ENCODE data around the gene KRT14. TPM values are rescaled to one million over a fixed set of nuclear protein-coding genes. Genes with fewer than 3 reads are reported as not detected.
"Not testable (repeated sequence)": the region's sequence is repeated elsewhere in the genome, so short reads cannot be mapped to it uniquely, and the experiment has no call there.

Gene KRT14
- total RNA-seq: not detected

GRCh38 chr17:41586863-41587495, at the start of gene KRT14:
KRT14 (minus strand) TSS chr17:41586895; CDS start chr17:41586834, 61 bp downstream.
- DNase-seq: no peak
- H3K27me3 Mint-ChIP-seq: peaks cover 10% of the 10 kb centered on the region
- H3K36me3 Mint-ChIP-seq: no peaks in the 10 kb centered on the region
- ChIA-PET POLR2A (no interaction called here), CTCF (no interaction called here)
- H3K9me3 Mint-ChIP-seq: no peaks in the 10 kb centered on the region
- H3K4me3 Mint-ChIP-seq: no peak within 1 kb of the TSS
- H3K27ac Mint-ChIP-seq: no peak within 1 kb of the TSS
- intact Hi-C loops (cut with micrococcal nuclease): no loop called here
- no peaks in the 10 kb centered on the region for H3K4me1 Mint-ChIP-seq (ENCODE audit: low read depth)

GRCh38 chr17:41635121-41636097, 48.7 kb upstream of the KRT14 start:
- POLR2A ChIA-PET: no interaction called here
- Mint-ChIP-seq H3K36me3 (no peaks in the 10 kb centered on the region), H3K27me3 (no peaks in the 10 kb centered on the region), H3K4me1 (ENCODE audit: low read depth) (no peaks in the 10 kb centered on the region), H3K9me3 (no peaks in the 10 kb centered on the region), H3K27ac (no peak overlapping the region), H3K4me3 (no peak overlapping the region)
- DNase-seq: no peak
- CTCF ChIA-PET: interaction anchor here (0.9 to 1.6 kb wide), 2 partner anchors 13 to 27 kb away, joined by 3 to 4 read pairs; no protein-coding TSS in a partner anchor
- intact Hi-C loops (cut with micrococcal nuclease): no loop called here

GRCh38 chr17:41634639-41635038, 47.9 kb upstream of the KRT14 start:
- Mint-ChIP-seq H3K27ac (no peak overlapping the region), H3K36me3 (no peaks in the 10 kb centered on the region), H3K9me3 (no peaks in the 10 kb centered on the region), H3K4me1 (ENCODE audit: low read depth) (no peaks in the 10 kb centered on the region), H3K27me3 (no peaks in the 10 kb centered on the region), H3K4me3 (no peak overlapping the region)
- ChIA-PET POLR2A (no interaction called here), CTCF (interaction anchor here (0.8 kb wide), 1 partner anchor 31 kb away, joined by 3 read pairs; no protein-coding TSS in a partner anchor)
- intact Hi-C loops (cut with micrococcal nuclease): no loop called here
- no peak for DNase-seq

GRCh38 chr17:41633556-41634199, 47.0 kb upstream of the KRT14 start:
- Mint-ChIP-seq H3K4me1 (ENCODE audit: low read depth) (no peaks in the 10 kb centered on the region), H3K4me3 (no peak overlapping the region), H3K9me3 (no peaks in the 10 kb centered on the region), H3K36me3 (no peaks in the 10 kb centered on the region), H3K27me3 (no peaks in the 10 kb centered on the region), H3K27ac (no peak overlapping the region)
- intact Hi-C loops (cut with micrococcal nuclease): no loop called here
- CTCF ChIA-PET: interaction anchor here (0.8 kb wide), 1 partner anchor 32 kb away, joined by 3 read pairs; no protein-coding TSS in a partner anchor
- DNase-seq: peak; percentile 12
- POLR2A ChIA-PET: no interaction called here

GRCh38 chr17:41632482-41633105, 45.9 kb upstream of the KRT14 start:
- no peak overlapping the region for H3K4me3 Mint-ChIP-seq
- no peaks in the 10 kb centered on the region for H3K27me3 Mint-ChIP-seq
- H3K36me3 Mint-ChIP-seq: no peaks in the 10 kb centered on the region
- no peak overlapping the region for H3K27ac Mint-ChIP-seq
- no peaks in the 10 kb centered on the region for H3K4me1 Mint-ChIP-seq (ENCODE audit: low read depth)
- no peaks in the 10 kb centered on the region for H3K9me3 Mint-ChIP-seq
- intact Hi-C loops (cut with micrococcal nuclease): no loop called here
- no peak for DNase-seq
- ChIA-PET CTCF (no interaction called here), POLR2A (no interaction called here)

GRCh38 chr17:41631898-41632285, 45.2 kb upstream of the KRT14 start:
- Mint-ChIP-seq H3K27ac (no peak overlapping the region), H3K36me3 (no peaks in the 10 kb centered on the region), H3K9me3 (no peaks in the 10 kb centered on the region), H3K27me3 (no peaks in the 10 kb centered on the region), H3K4me3 (no peak overlapping the region), H3K4me1 (ENCODE audit: low read depth) (no peaks in the 10 kb centered on the region)
- no peak for DNase-seq
- POLR2A ChIA-PET: no interaction called here
- intact Hi-C loops (cut with micrococcal nuclease): no loop called here
- CTCF ChIA-PET: no interaction called here

GRCh38 chr17:41631025-41631897, 44.6 kb upstream of the KRT14 start:
- H3K9me3 Mint-ChIP-seq: no peaks in the 10 kb centered on the region
- POLR2A ChIA-PET: no interaction called here
- H3K27ac Mint-ChIP-seq: no peak overlapping the region
- no peaks in the 10 kb centered on the region for H3K36me3 Mint-ChIP-seq
- intact Hi-C loops (cut with micrococcal nuclease): no loop called here
- no peak overlapping the region for H3K4me3 Mint-ChIP-seq
- no peaks in the 10 kb centered on the region for H3K4me1 Mint-ChIP-seq (ENCODE audit: low read depth)
- CTCF ChIA-PET: no interaction called here
- DNase-seq: no peak
- H3K27me3 Mint-ChIP-seq: no peaks in the 10 kb centered on the region

- CTCF ChIA-PET: no interaction called here
- Mint-ChIP-seq H3K9me3 (no peaks in the 10 kb centered on the region), H3K27ac (no peak overlapping the region), H3K27me3 (peaks cover 3% of the 10 kb centered on the region), H3K4me3 (no peak overlapping the region), H3K36me3 (no peaks in the 10 kb centered on the region), H3K4me1 (ENCODE audit: low read depth) (no peaks in the 10 kb centered on the region)
- no peak for DNase-seq
- POLR2A ChIA-PET: no interaction called here
- intact Hi-C loops (cut with micrococcal nuclease): no loop called here
Observed at GRCh38 chr17:41629826-41630670, 43.4 kb upstream of the KRT14 start.

- Mint-ChIP-seq H3K27ac (no peak overlapping the region), H3K36me3 (no peaks in the 10 kb centered on the region), H3K4me3 (no peak overlapping the region), H3K27me3 (peaks cover 3% of the 10 kb centered on the region), H3K4me1 (ENCODE audit: low read depth) (no peaks in the 10 kb centered on the region), H3K9me3 (no peaks in the 10 kb centered on the region)
- DNase-seq: no peak
- ChIA-PET POLR2A (no interaction called here), CTCF (no interaction called here)
- intact Hi-C loops (cut with micrococcal nuclease): no loop called here
Observed at GRCh38 chr17:41629316-41629715, 42.6 kb upstream of the KRT14 start.

GRCh38 chr17:41628621-41629255, 42.0 kb upstream of the KRT14 start:
- H3K36me3 Mint-ChIP-seq; POLR2A ChIA-PET; H3K9me3 Mint-ChIP-seq; H3K4me1 Mint-ChIP-seq (ENCODE audit: low read depth); intact Hi-C loops (cut with micrococcal nuclease); H3K4me3 Mint-ChIP-seq; H3K27ac Mint-ChIP-seq; DNase-seq; CTCF ChIA-PET; H3K27me3 Mint-ChIP-seq: not testable (repeated sequence)

- intact Hi-C loops (cut with micrococcal nuclease); H3K4me1 Mint-ChIP-seq (ENCODE audit: low read depth); H3K36me3 Mint-ChIP-seq; H3K27ac Mint-ChIP-seq; DNase-seq; CTCF ChIA-PET; H3K27me3 Mint-ChIP-seq; POLR2A ChIA-PET; H3K9me3 Mint-ChIP-seq; H3K4me3 Mint-ChIP-seq: not testable (repeated sequence)
Observed at GRCh38 chr17:41628073-41628370, 41.3 kb upstream of the KRT14 start.

Measured in activated CD4-positive, alpha-beta memory T cell treated with anti-CD3 and anti-CD28 coated beads for 36 hours (primary cell).